ENCODE results near the gene KCNA10.

- TF ChIP-seq, protein P1, sequence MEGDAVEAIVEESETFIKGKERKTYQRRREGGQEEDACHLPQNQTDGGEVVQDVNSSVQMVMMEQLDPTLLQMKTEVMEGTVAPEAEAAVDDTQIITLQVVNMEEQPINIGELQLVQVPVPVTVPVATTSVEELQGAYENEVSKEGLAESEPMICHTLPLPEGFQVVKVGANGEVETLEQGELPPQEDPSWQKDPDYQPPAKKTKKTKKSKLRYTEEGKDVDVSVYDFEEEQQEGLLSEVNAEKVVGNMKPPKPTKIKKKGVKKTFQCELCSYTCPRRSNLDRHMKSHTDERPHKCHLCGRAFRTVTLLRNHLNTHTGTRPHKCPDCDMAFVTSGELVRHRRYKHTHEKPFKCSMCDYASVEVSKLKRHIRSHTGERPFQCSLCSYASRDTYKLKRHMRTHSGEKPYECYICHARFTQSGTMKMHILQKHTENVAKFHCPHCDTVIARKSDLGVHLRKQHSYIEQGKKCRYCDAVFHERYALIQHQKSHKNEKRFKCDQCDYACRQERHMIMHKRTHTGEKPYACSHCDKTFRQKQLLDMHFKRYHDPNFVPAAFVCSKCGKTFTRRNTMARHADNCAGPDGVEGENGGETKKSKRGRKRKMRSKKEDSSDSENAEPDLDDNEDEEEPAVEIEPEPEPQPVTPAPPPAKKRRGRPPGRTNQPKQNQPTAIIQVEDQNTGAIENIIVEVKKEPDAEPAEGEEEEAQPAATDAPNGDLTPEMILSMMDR (IDR thresholded peaks at IDR 0.05; ENCODE audit: low read depth, low read length, poor library complexity, severe bottlenecking), result no peak
- no peak for TF ChIP-seq EZH2phosphoT487 (IDR thresholded peaks at IDR 0.05; ENCODE audit: borderline replicate concordance, low read length)
Observed at GRCh38 chr1:110504226-110504625, 14.7 kb downstream of the KCNA10 start.

Data from DOHH2 (cell line).